ENCODE data around the gene GABRR1.
"Not testable (repeated sequence)": the region's sequence is repeated elsewhere in the genome, so short reads cannot be mapped to it uniquely, and the experiment has no call there.

Gene GABRR1

DNA sequence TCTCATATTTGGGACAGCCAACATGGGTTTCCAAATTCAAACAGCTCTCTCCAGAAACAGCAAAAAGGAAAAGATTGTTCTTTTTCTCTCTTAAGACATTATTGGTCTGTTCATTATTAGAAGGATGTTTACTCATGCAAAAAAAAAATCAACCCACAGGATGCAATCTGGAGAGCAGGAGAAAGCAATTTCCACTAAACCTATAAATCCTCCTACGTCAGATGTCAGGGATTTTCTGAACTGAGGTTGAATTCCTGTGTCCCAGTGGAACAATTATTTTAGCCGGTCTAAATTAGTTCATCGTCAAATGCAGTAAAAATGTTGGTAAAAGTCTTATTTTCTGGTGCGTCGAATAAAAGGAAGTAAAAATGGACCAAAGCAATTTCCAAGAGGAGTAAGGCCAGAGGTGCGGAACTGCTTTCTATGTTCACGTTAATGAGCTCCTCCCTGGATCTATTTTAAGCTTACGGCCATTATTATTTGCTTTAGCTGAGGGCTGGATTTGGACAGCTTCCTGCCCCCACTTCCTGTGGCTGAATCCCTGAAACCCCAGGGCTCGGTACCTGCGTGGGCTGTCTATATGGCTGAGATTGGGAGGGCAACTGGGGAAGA is at the start of gene GABRR1:
Gene GABRR1, minus strand, starts transcription at position 60 of the 612 bp plus-strand sequence. Its CDS starts 36 bp downstream, at position 24.
- DNase-seq (ENCODE audit: low read depth in 2 of 2), result no peak

- DNase-seq (ENCODE audit: low read depth in 2 of 2), result no peak
Measured at GRCh38 chr6:89264296-89264695, 47.1 kb upstream of the GABRR1 start.

DNA sequence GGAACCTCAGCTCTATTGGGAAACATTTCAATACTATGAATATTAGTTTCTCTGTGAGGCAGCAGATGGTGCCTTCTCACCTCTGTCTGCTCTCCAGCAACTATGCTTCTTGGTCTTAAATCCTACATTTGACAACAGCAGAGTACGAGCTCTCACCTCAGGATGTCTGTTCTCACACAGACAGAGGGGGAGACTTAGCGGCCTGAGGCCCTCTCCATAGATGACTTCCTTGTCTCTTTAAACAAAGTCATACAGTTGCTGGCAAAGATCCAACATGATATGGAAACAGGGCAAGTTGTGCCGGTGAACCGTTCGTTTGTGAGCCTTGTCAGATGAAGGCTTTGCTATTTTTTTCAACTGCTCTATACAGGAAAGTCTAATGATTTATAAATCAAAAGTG is 43.7 kb upstream of the GABRR1 start:
- DNase-seq (ENCODE audit: low read depth in 2 of 2), result no peak

GRCh38 chr6:89260310-89260709 is 43.2 kb upstream of the GABRR1 start:
- no peak for DNase-seq (ENCODE audit: low read depth in 2 of 2)

DNA sequence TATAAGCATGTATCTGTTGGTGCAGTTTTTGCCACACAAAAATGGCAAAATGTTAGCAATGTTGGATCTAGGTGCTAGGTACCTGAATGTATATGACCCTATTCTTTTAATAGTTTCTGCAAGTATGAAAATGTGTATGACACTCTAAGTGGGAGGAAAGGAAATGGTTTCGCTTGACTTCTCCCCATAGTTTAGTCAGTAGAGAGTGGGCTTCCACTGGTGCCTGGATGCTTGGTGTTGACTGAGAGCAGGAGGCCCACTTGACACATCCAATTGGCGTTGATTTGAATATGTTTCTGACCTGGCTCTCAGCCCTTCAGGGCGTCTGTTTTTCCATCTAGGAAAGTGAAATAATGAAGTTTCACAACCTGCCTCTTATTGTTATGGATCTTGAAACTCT is 41.8 kb upstream of the GABRR1 start:
- DNase-seq (ENCODE audit: low read depth in 2 of 2), result no peak

DNA sequence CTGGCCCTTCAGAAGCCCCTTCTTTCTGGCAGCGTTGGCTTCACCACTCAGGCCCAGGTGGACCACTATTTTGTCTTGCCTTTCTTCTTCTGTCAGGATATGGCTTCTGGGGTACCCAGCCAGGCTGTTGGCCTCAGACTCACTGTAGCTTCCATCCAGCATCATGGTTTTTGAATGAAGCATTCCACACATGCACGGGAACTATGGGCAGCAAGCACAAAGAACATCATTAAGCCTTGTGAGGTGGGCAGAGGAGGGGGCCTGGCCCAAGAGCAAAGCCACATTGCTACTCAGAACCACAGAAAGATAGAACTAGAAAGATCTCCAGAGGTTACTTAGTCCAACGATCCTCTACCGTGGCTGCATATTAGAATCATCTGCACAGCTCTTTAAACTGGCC is 40.6 kb upstream of the GABRR1 start:
- no peak for DNase-seq (ENCODE audit: low read depth in 2 of 2)

- no peak for DNase-seq (ENCODE audit: low read depth in 2 of 2)
Measured at GRCh38 chr6:89257346-89257745, 40.2 kb upstream of the GABRR1 start.

DNA sequence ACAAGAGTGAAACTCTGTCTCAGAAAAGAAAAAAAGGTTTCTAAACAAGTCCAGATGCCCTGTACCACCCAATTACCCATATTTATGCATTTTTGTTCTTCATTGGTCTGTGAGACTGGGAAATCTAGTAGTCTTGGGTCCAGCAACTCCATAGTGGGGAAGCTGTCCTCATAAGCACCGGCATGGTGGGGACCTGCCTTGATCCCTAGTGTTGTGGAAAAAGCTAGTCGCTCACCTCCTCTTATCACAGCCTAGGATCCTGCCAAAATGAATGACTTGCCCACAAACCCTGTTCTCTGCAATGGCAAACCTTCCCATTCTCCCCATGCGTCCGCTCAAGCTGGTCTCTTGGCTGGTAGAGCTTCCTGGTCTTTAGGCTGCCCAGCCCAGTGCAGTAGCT is 38.3 kb upstream of the GABRR1 start:
- no peak for DNase-seq (ENCODE audit: low read depth in 2 of 2)

DNA sequence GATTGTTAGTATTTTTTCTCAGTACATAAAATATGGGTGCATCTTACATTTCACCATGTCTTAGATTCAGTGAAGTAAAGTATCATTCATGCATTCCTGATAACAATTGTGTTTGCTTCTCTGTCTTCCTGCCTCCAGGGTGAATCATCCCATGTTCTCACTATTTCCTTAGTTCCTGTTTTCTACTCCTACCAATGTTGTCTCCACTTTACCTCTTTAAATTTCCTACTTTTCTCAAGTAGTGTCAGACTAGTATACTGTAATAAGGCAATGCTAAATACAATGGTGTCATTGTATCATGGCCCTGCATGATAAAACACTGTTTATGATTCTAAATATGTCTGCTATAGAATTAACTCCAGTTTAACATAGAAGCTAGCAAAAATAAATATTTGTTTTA is 37.4 kb upstream of the GABRR1 start:
- no peak for DNase-seq (ENCODE audit: low read depth in 2 of 2)

GRCh38 chr6:89252907-89253306 is 35.7 kb upstream of the GABRR1 start:
- no peak for DNase-seq (ENCODE audit: low read depth in 2 of 2)

- DNase-seq (ENCODE audit: low read depth in 2 of 2), result no peak
Measured at GRCh38 chr6:89251976-89252375, 34.8 kb upstream of the GABRR1 start.

- no peak for DNase-seq (ENCODE audit: low read depth in 2 of 2)
Measured at GRCh38 chr6:89251170-89251569, 34.0 kb upstream of the GABRR1 start.

GRCh38 chr6:89250239-89250638 is 33.1 kb upstream of the GABRR1 start:
- no peak for DNase-seq (ENCODE audit: low read depth in 2 of 2)

DNA sequence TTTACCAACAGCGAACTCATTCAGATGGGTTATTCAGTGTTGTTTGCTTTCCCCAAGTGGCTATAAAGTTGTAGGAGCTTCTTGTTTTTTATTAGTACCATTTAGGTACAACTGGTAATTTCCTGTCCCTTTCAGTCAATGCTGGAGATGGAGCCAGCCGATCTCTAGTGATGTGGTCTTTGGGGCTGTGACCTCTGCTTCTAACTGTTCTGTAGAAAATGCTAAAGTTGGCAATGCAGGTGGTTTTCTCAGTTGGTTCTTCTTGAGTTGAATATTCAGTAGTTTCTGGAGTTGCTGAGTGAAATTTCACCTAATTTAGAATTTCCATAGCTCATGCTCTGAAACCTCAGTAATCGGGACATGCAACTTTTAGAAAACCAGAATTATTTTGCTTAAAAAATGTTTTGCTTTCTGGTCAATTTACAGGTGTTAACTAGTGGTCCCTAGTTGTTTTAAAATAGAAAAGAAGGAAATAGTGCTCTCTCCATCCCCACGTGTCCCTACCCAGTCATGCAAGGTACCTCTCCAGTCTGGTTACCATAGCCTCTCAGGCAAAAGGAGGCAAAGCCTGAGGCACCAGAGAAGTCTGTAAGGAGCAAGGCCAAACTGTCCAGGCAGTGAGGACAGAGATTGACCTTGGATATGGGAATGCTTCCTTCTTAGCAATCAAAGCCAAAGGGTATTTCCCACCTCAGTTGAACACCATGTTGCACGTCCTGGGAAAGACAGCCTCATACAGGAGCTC is 27.3 kb upstream of the GABRR1 start:
- DNase-seq (ENCODE audit: low read depth in 2 of 2), result no peak

DNA sequence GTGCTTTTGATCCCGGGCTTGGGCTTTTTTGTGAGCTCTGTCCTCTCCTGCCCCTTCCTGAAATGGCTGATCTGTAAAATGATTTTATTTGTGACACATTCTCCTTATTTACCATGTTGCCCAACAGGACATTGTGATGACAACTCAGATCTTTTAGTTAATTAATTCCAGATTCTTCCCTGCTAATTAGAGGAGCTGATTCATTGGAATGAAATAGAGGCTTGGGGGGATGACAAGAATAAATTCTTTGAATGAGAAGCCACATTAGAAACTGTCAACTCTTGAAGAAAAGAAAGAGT is 26.1 kb upstream of the GABRR1 start:
- DNase-seq (ENCODE audit: low read depth in 2 of 2), result no peak

- DNase-seq (ENCODE audit: low read depth in 2 of 2), result no peak
Measured at GRCh38 chr6:89242574-89243330, 25.6 kb upstream of the GABRR1 start.

DNA sequence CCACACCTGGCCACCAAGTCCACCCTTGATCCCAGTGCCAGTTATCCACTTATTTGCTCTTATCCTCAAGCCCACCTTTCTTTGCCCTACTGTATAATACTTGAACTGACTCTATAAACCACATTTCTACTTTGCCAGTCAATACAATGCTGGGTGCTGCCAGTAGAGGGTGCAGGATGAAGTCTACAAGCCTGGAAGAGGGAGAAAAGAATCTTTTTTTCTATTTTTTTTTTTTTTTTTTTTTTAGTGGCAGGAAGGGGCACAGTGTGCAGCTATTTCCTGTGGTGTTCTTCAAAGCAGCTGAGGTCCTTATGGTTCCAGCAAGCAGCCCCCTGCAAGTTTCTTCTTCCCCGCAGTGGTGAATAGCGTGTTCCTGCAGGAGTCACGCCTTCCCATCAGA is 22.2 kb upstream of the GABRR1 start:
- DNase-seq (ENCODE audit: low read depth in 2 of 2), result no peak

DNA sequence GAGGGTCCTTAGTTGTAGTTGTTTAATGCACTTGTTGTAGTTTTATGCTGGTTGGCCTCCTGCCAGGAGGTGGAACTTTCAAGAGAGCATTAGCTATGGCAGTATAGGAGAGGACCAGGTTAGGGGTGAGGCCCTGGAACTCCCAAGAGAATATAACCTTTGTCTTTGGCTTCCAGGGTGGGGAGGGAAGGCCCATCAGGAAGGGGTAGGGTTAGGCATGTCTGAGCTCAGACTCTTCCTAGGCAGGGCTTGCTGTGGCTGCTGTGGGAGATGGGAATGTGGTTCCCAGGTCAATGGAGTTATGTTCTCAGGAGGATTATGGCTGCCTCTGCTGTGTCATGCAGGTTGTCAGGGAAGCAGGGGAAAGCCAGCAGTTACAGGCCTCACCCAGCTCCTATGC is 20.0 kb upstream of the GABRR1 start:
- DNase-seq (ENCODE audit: low read depth in 2 of 2), result no peak

DNA sequence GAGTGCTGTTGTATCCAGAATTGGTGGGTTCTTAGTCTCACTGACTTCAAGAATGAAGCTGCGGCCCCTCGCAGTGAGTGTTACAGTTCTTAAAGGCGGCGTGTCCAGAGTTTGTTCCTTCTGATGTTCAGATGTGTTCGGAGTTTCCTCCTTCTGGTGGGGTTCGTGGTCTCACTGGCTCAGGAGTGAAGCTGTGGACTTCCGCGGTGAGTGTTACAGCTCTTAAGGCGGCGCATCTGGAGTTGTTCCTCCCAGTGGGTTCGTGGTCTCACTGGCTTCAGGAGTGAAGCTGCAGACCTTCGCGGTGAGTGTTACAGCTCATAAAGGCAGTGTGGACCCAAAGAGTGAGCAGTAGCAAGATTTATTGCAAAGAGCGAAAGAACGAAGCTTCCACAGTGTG is 16.4 kb upstream of the GABRR1 start:
- DNase-seq (ENCODE audit: low read depth in 2 of 2), result not testable (repeated sequence)

DNA sequence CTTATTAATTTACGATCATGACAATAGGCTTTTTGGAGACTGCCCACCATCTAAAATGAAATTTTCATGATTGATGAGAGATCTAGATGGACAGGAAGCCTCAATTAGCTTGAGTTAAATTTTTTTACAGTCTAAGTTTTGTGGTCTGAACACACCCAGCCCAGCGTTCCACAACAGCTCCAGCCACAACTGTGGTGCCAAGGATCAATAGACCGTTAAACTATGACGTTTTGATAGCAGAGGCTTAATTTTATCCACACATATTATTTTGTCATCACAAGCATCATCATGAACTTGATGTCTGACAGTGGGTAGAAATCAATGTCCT is 5.5 kb upstream of the GABRR1 start:
- no peak for DNase-seq (ENCODE audit: low read depth in 2 of 2)

DNA sequence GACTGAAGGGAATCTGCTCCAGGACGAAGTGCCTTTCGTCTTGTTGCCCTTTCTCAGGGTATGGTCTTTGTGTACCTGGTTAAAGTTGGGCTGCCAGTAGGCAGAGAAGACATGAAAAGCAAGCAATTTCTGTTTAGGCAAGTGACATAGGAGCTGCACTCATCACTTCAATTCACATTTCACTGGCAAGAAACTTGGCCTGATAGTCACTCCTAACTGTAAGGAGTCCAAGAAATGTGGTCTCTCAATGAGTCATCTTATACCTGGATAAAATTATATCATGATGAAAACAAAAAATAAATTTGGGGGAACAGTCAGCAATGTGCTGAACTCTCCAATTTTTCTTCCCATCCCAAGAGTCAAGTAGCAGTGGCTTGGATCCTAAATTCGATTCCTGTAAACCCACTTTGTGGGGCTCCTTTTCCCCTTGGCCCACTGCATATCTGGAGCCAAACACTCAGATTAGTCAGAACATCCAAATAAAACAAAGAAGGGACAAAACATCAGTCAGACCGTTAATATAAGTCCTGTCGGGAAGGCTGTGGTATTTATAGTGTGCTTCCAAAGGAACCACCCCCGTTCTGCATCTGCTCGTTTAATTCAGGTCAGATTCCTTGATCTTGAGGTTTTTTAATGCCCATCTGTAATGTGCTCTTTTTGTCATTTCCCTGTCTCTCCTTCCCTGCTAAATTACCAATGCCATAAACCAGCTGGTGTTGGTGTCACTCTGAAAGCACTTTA is 5.0 kb upstream of the GABRR1 start:
- DNase-seq (ENCODE audit: low read depth in 2 of 2), result no peak

DNA sequence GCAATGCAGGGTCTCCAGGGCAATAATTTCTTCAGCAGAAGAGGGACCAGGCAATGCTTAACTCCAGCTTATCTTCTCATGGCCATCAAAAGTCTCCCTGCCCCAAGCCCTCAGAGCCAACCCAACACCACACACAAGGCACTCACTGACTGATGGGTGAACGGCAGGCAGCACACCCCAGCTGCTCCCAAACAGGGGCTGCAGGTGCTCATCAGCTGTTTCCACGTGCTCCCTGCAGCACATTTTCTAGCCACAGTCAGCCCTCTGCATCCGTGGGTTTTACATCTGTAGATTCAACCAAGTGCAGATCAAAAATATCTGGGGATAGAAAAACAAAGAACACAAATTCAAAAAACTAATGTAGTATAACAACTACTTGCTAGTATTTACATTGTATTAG is 4.0 kb upstream of the GABRR1 start:
- no peak for DNase-seq (ENCODE audit: low read depth in 2 of 2)

DNA sequence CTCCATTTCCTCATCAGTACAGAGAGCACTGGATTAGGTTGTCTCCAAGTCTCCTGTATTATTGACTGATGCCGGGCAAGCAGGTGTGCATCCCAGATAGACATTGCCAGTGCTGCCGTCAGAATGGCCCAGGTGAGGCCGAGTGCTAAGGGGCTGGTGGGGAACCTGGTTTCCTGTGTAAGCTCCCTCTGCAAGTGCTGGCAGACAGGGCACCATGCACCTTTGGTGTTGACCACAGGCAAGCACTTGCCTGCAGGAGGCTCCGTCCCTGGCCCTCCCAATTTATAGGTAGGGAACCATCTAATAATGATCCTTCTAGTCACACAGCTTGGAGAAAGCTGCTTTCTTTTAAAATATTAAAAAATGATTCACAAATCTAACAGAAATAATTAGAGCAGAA is 747 bp downstream of the GABRR1 start:
- DNase-seq (ENCODE audit: low read depth in 2 of 2), result no peak
